Spleen (tissue), 11 donors: ENCODE measurements around the gene EXOC4. TPM values are rescaled to one million over a fixed set of nuclear protein-coding genes. Genes with fewer than 3 reads are reported as not detected.

Source experiments
- DNase-seq: peaks from one replicate; pipeline ENCODE4 v3.0.0-alpha.2; 2020
- H3K27ac ChIP-seq, 8 donors: fragments of 200-600 bp; sonication (generic) in 7 of 8; 1 replicate in 4 of 8; 2 replicates in 4 of 8; pipeline versions ENCODE4 v1.5.0 to v1.8.0; 2016 to 2021; ENCODE audit warnings: inconsistent platforms in 4 of 8, mild to moderate bottlenecking in 4 of 8, moderate library complexity in 1 of 8
- H3K27me3 ChIP-seq, 7 donors: fragments of 200-600 bp; sonication (generic) in 6 of 7; replicated peaks in 1 of 7; 1 replicate in 4 of 7; 2 replicates in 3 of 7; pipeline versions ENCODE4 v1.5.0 to v1.8.0; 2016 to 2021; ENCODE audit warnings: inconsistent platforms in 3 of 7, mild to moderate bottlenecking in 1 of 7
- H3K36me3 ChIP-seq, 6 donors: fragments of 200-600 bp; sonication (generic) in 5 of 6; 1 replicate in 4 of 6; 2 replicates in 2 of 6; pipeline versions ENCODE4 v1.5.0 to v1.8.0; 2016 to 2021; ENCODE audit warnings: inconsistent platforms in 2 of 6
- H3K4me1 ChIP-seq, 6 donors: fragments of 200-600 bp; sonication (generic) in 5 of 6; 1 replicate in 3 of 6; 2 replicates in 3 of 6; pipeline versions ENCODE4 v1.5.0 to v1.8.0; 2016 to 2021; ENCODE audit warnings: inconsistent platforms in 3 of 6
- H3K4me3 ChIP-seq, 8 donors: fragments of 200-600 bp; sonication (generic) in 7 of 8; 1 replicate in 4 of 8; 2 replicates in 4 of 8; pipeline versions ENCODE4 v1.5.0 to v1.8.0; 2016 to 2021; ENCODE audit warnings: inconsistent platforms in 4 of 8, mild to moderate bottlenecking in 4 of 8, moderate library complexity in 2 of 8
- H3K9me3 ChIP-seq, 8 donors: fragments of 200-600 bp; sonication (generic) in 7 of 8; 1 replicate in 4 of 8; 2 replicates in 4 of 8; pipeline versions ENCODE4 v1.5.0 to v1.8.0; 2016 to 2021; ENCODE audit warnings: inconsistent platforms in 4 of 8
- POLR2A ChIP-seq, 3 donors: fragments of 450-650 bp; IDR thresholded peaks; one replicate each; pipeline ENCODE4 v1.5.1; 2017; ENCODE audit warnings: antibody characterized with exemption in 3 of 3, mild to moderate bottlenecking in 1 of 3
- POLR2AphosphoS5 ChIP-seq, 3 donors: sonication (generic); formaldehyde crosslinking; IDR thresholded peaks; one replicate each; pipeline ENCODE4 v1.5.1; 2017; ENCODE audit warnings: antibody characterized with exemption in 3 of 3
- WGBS, 5 donors: extraction: QIAGEN DNeasy Blood & Tissue Kit in 3 of 5; methylation state at CpG; one replicate each; pipeline versions ENCODE4 v1.1.5 to v1.1.7; 2013 to 2018; 5-methylcytosine and 5-hydroxymethylcytosine counted together
- intact Hi-C: fragments of 100-400 bp; cut with DNase I; formaldehyde crosslinking; loops from one replicate; pipeline ENCODE4 v1.15.0; 2023; ENCODE audit warnings: low total_unique reads
- polyA plus RNA-seq, 3 donors: library from polyadenylated mRNA; stranded (reverse); fragments of 200-250 nt; gene quantifications; one replicate each; pipeline ENCODE4 v1.2.1, GENCODE V29; 2013
- total RNA-seq, 7 donors: library from RNA; depleted of rRNA in 3 of 7; stranded (reverse); fragments of >200 nt in 3 of 7; fragmentation: NEBNext Ultra II Directional in 4 of 7; extraction: Animal tissue kit (Norgen Biotek cat#: 25700) in 4 of 7; gene quantifications; one replicate each; pipeline versions ENCODE4 v1.1.0 to v1.2.1, GENCODE V29; 2016 to 2021
- TF ChIP-seq, protein P1 (sequence below), 11 experiments: fragments of 200-600 bp in 7 of 11; fragments of 450-650 bp in 4 of 11; sonication (generic) in 4 of 11; IDR thresholded peaks in 8 of 11; conservative IDR thresholded peaks in 3 of 11; 1 replicate in 7 of 11; 2 replicates in 4 of 11; pipeline versions ENCODE4 v1.4.0 to v1.8.0; 2016 to 2021; ENCODE audit warnings: antibody characterized with exemption in 11 of 11, inconsistent platforms in 4 of 11, mild to moderate bottlenecking in 1 of 11
- donor health status: healthy with polysubstance abuse.
- donor health status: DM: no; HTN: no; CAD: no; lungs with moderate emphysema.
- donor health status: DM: no; HTN: no; CAD: no.
- donor health status: Bipolar disorder and iron deficiency.
- donor health status: healthy.
- donor health status: DM: no; HTN: no; CAD: no.
- donor health status: DM: yes; HTN: yes; CAD: no.

EXOC4 gene
- total and polyA plus RNA-seq, 10 donors, result 14.1 to 138 (median 102) TPM

DNA sequence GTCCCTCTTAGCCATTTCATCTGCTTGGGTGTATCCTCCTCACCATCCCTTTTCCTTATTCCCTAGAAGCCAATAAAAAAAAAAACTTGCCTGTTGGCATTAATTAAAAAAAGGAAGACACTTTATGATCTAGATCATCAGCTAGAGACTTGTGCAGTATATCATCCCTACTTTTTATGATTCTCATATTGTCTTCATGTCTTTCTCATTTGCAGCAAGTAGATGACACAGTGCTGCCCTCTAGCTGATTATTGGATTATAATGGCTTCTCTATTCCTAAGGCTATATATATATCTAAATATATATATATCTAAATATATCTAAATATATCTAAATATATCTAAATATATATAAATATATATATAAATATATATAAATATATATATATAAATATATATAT is 601.9 kb downstream of the EXOC4 start:
- no peak for TF ChIP-seq POLR2AphosphoS5 (IDR thresholded peaks at IDR 0.05)
- TF ChIP-seq, protein P1, sequence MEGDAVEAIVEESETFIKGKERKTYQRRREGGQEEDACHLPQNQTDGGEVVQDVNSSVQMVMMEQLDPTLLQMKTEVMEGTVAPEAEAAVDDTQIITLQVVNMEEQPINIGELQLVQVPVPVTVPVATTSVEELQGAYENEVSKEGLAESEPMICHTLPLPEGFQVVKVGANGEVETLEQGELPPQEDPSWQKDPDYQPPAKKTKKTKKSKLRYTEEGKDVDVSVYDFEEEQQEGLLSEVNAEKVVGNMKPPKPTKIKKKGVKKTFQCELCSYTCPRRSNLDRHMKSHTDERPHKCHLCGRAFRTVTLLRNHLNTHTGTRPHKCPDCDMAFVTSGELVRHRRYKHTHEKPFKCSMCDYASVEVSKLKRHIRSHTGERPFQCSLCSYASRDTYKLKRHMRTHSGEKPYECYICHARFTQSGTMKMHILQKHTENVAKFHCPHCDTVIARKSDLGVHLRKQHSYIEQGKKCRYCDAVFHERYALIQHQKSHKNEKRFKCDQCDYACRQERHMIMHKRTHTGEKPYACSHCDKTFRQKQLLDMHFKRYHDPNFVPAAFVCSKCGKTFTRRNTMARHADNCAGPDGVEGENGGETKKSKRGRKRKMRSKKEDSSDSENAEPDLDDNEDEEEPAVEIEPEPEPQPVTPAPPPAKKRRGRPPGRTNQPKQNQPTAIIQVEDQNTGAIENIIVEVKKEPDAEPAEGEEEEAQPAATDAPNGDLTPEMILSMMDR (IDR thresholded peaks at IDR 0.05 in 8 of 11, conservative IDR thresholded peaks at IDR 0.05 in 3 of 11), result peak in 6 of 11 experiments; percentile 10 to 45 (median 16)
- H3K4me3 ChIP-seq, result no peak overlapping the region
- H3K36me3 ChIP-seq, result peaks cover 0 to 12% (median 0%) of the 10 kb centered on the region in 6 donors
- H3K27me3 ChIP-seq, result no peaks in the 10 kb centered on the region
- intact Hi-C loops, result no loop called here
- no peak overlapping the region for H3K27ac ChIP-seq
- no peaks in the 10 kb centered on the region for H3K9me3 ChIP-seq
- H3K4me1 ChIP-seq, result peaks cover 0 to 3% (median 0%) of the 10 kb centered on the region in 6 donors
- no peak for DNase-seq

DNA sequence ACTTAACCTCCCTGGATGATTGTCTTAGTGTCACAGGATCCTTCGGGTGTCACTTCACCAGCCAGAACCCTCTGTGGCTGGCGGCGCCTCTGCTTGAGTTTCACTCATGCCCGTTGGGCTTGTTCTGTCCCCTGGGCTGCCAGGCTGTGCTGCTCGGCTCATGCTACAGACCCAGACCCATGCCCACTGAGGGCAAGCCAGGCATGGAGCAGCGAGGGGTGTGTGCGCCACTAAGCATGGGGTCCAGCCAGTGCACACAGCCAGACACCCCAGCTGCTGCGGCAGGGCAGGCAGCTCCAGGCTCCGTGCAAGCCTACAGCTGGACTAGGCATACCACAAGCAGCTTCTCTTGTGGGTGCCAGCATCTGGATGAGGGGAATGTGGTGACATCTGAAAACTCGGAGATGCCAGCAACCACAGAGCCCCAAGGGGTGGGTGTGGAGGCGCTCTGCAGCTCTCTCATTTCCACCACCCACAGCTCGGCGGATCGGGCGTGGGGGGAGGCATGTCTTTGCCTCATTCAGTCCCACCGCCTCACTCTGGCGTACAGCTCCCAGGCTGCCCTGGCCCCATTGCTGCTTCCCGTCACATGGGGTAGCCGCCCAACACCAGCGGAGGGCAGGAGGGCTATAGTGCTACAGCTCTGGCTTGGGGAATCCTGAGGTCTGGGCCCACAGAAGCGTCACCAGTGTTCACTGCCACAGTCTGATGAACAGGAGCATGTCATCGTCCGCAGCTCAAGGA is 604.7 kb downstream of the EXOC4 start:
- TF ChIP-seq POLR2A (IDR thresholded peaks at IDR 0.05) (no peak), POLR2AphosphoS5 (IDR thresholded peaks at IDR 0.05) (peak in 1 of 3 donors; percentile 11)
- TF ChIP-seq, protein P1 (IDR thresholded peaks at IDR 0.05 in 8 of 11, conservative IDR thresholded peaks at IDR 0.05 in 3 of 11), result no peak
- no peaks in the 10 kb centered on the region for H3K9me3 ChIP-seq
- H3K27ac ChIP-seq, result no peak overlapping the region
- intact Hi-C loops, result no loop called here
- DNase-seq, result no peak
- H3K4me3 ChIP-seq, result no peak overlapping the region
- H3K36me3 ChIP-seq, result peaks cover 0 to 12% (median 0%) of the 10 kb centered on the region in 6 donors
- H3K4me1 ChIP-seq, result peaks cover 0 to 9% (median 0%) of the 10 kb centered on the region in 6 donors
- 95 to 98% (median 97%) methylated on average over 15 to 23 of the region's 23 CpGs for WGBS, 5 donors
- no peaks in the 10 kb centered on the region for H3K27me3 ChIP-seq

DNA sequence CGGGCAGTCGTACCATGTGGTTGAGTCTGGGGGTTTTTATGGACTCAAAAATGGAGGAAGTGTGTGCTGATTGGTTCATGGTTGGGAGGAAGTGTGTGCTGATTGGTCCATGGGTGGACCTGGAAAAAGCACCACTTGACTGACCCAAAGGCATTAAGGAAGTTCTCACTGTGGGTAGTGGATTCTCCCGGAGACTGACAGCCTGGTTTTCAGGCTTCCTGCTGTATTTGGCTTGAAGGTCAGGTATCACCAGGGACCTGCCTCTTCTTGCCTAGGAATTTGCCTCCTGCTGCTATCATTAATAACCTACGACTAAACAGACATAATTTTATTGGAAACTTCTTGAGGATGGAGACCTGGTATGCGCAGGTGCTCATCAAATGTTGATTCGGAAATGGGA is 605.4 kb downstream of the EXOC4 start:
- no peak overlapping the region for H3K4me3 ChIP-seq
- intact Hi-C loops, result no loop called here
- H3K36me3 ChIP-seq, result peaks cover 0 to 12% (median 0%) of the 10 kb centered on the region in 6 donors
- 94 to 98% (median 98%) methylated on average over 6 of the region's 6 CpGs for WGBS, 5 donors
- H3K4me1 ChIP-seq, result peaks cover 0 to 9% (median 0%) of the 10 kb centered on the region in 6 donors
- TF ChIP-seq POLR2A (IDR thresholded peaks at IDR 0.05), result no peak
- TF ChIP-seq, protein P1 (IDR thresholded peaks at IDR 0.05 in 8 of 11, conservative IDR thresholded peaks at IDR 0.05 in 3 of 11), result no peak
- TF ChIP-seq POLR2AphosphoS5 (IDR thresholded peaks at IDR 0.05), result no peak
- no peak for DNase-seq
- no peak overlapping the region for H3K27ac ChIP-seq
- no peaks in the 10 kb centered on the region for H3K27me3 ChIP-seq
- no peaks in the 10 kb centered on the region for H3K9me3 ChIP-seq

DNA sequence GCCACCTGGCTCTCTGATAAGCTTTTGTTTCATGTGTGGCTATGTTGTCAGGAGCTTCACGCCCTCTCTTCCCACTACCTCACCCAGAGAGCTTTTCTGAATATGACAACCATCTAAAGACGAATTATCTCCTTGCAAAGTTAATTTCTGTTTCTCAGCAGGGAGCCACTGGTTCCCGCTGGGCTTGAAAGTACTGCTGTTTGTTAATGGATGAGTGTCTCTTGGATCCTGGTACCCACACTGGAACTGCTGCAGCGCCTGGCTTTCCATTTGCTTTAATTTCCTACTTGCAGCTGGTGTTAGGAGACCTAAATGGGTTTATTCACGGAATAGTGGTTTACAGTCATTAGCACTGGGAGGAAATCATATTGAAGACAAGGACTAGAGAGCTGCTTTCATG is 606.4 kb downstream of the EXOC4 start:
- Histone ChIP-seq H3K27ac (no peak overlapping the region), H3K4me1 (peaks cover 0 to 9% (median 0%) of the 10 kb centered on the region in 6 donors), H3K4me3 (no peak overlapping the region), H3K9me3 (no peaks in the 10 kb centered on the region), H3K36me3 (peaks cover 0 to 12% (median 0%) of the 10 kb centered on the region in 6 donors), H3K27me3 (no peaks in the 10 kb centered on the region)
- no peak for DNase-seq
- no peak for TF ChIP-seq POLR2A (IDR thresholded peaks at IDR 0.05)
- TF ChIP-seq POLR2AphosphoS5 (IDR thresholded peaks at IDR 0.05), result no peak
- TF ChIP-seq, protein P1 (IDR thresholded peaks at IDR 0.05 in 8 of 11, conservative IDR thresholded peaks at IDR 0.05 in 3 of 11), result no peak
- WGBS, 5 donors, result 94 to 97% (median 95%) methylated on average over 5 of the region's 5 CpGs
- intact Hi-C loops, result no loop called here
